Tibial nerve (tissue), 4 donors: ENCODE data around the gene NFX1. TPM values are rescaled to one million over a fixed set of nuclear protein-coding genes. Genes with fewer than 3 reads are reported as not detected.

Experiments used
- DNase-seq, 2 donors: peaks; one replicate each; pipeline ENCODE4 v3.0.0-alpha.2; 2019; ENCODE audit warnings: low spot score in 2 of 2
- H3K27ac ChIP-seq, 4 donors: fragments of 200-600 bp; sonication (generic) in 3 of 4; one replicate each; pipeline ENCODE4 v1.5.1; 2017 to 2019; ENCODE audit warnings: mild to moderate bottlenecking in 1 of 4
- H3K27me3 ChIP-seq, 2 donors: fragments of 200-600 bp; sonication (generic) in 1 of 2; one replicate each; pipeline versions ENCODE4 v1.5.1 to v1.6.0; 2017 to 2019
- H3K36me3 ChIP-seq, 3 donors: fragments of 200-600 bp; sonication (generic); one replicate each; pipeline ENCODE4 v1.5.1; 2018 to 2019
- H3K4me1 ChIP-seq, 4 donors: fragments of 200-600 bp; sonication (generic) in 3 of 4; one replicate each; pipeline ENCODE4 v1.5.1; 2017 to 2019
- H3K4me3 ChIP-seq, 4 donors: fragments of 200-600 bp; sonication (generic) in 3 of 4; one replicate each; pipeline ENCODE4 v1.5.1; 2017 to 2019; ENCODE audit warnings: mild to moderate bottlenecking in 1 of 4, moderate library complexity in 1 of 4
- H3K9me3 ChIP-seq, 4 donors: fragments of 200-600 bp; sonication (generic) in 3 of 4; one replicate each; pipeline ENCODE4 v1.5.1; 2017 to 2019
- CTCF ChIP-seq, 5 experiments: fragments of 200-600 bp in 3 of 5; fragments of 450-650 bp in 2 of 5; sonication (generic) in 3 of 5; IDR thresholded peaks; one replicate each; pipeline ENCODE4 v1.5.1; 2016 to 2019; ENCODE audit warnings: antibody characterized with exemption in 5 of 5, mild to moderate bottlenecking in 3 of 5, moderate library complexity in 2 of 5
- EP300 ChIP-seq, 2 donors: sonication (generic); formaldehyde crosslinking; IDR thresholded peaks; one replicate each; pipeline ENCODE4 v1.6.1; 2017; ENCODE audit warnings: antibody characterized with exemption in 2 of 2, mild to moderate bottlenecking in 1 of 2
- POLR2A ChIP-seq, 2 donors: fragments of 450-650 bp; IDR thresholded peaks; one replicate each; pipeline ENCODE4 v1.6.1; 2017; ENCODE audit warnings: antibody characterized with exemption in 2 of 2, mild to moderate bottlenecking in 2 of 2, moderate library complexity in 2 of 2
- WGBS, 2 donors: methylation state at CpG; one replicate each; pipeline ENCODE4 v1.1.5; 2018; 5-methylcytosine and 5-hydroxymethylcytosine counted together
- total RNA-seq, 4 donors: library from RNA; depleted of rRNA; stranded (reverse); fragments of >200 nt; gene quantifications; one replicate each; pipeline ENCODE4 v1.1.0, GENCODE V29; 2016

NFX1 gene
- total RNA-seq, 4 donors from 2014 or later, result 35.2 to 45.9 (median 40.5) TPM

GRCh38 chr9:33374634-33375237, 84.4 kb downstream of the NFX1 start:
- 61 to 62% methylated on average over 6 of the region's 6 CpGs for WGBS, 2 donors

GRCh38 chr9:33375238-33375840, 85.0 kb downstream of the NFX1 start:
- H3K4me3 ChIP-seq, result peak overlapping the region in 2 of 4 donors; percentile 14 to 23
- H3K27me3 ChIP-seq, result no peaks in the 10 kb centered on the region
- peak overlapping the region in 1 of 4 donors; percentile 3 for H3K27ac ChIP-seq
- 50 to 51% methylated on average over 15 of the region's 15 CpGs for WGBS, 2 donors
- no peak for DNase-seq
- H3K4me1 ChIP-seq, result peaks cover 0 to 7% (median 2%) of the 10 kb centered on the region in 4 donors
- TF ChIP-seq POLR2A (IDR thresholded peaks at IDR 0.05), result no peak
- no peak for TF ChIP-seq CTCF (IDR thresholded peaks at IDR 0.05)
- no peak for TF ChIP-seq EP300 (IDR thresholded peaks at IDR 0.05)
- peaks cover 0 to 33% (median 6%) of the 10 kb centered on the region in 3 donors for H3K36me3 ChIP-seq
- no peaks in the 10 kb centered on the region for H3K9me3 ChIP-seq

More at GRCh38 chr9:33374634-33375237, 84.4 kb downstream of the NFX1 start:
- no peaks in the 10 kb centered on the region for H3K27me3 ChIP-seq
- H3K4me3 ChIP-seq, result peak overlapping the region in 2 of 4 donors; percentile 14 to 23
- peaks cover 3 to 39% (median 6%) of the 10 kb centered on the region in 3 donors for H3K36me3 ChIP-seq
- peak overlapping the region in 1 of 4 donors; percentile 3 for H3K27ac ChIP-seq
- H3K4me1 ChIP-seq, result peaks cover 0 to 7% (median 2%) of the 10 kb centered on the region in 4 donors
- H3K9me3 ChIP-seq, result no peaks in the 10 kb centered on the region
- TF ChIP-seq POLR2A (IDR thresholded peaks at IDR 0.05) (no peak), EP300 (IDR thresholded peaks at IDR 0.05) (peak in 1 of 2 donors; percentile 22), CTCF (IDR thresholded peaks at IDR 0.05) (peak; percentile 78 to 87 (median 82))
- DNase-seq, result peak; percentile 67 to 87

- no peaks in the 10 kb centered on the region for H3K9me3 ChIP-seq
- no peak for DNase-seq
- WGBS, 2 donors, result 78 to 82% methylated on average over 7 of the region's 7 CpGs
- H3K27me3 ChIP-seq, result no peaks in the 10 kb centered on the region
- peaks cover 0 to 27% (median 1%) of the 10 kb centered on the region in 3 donors for H3K36me3 ChIP-seq
- TF ChIP-seq EP300 (IDR thresholded peaks at IDR 0.05) (no peak), CTCF (IDR thresholded peaks at IDR 0.05) (no peak), POLR2A (IDR thresholded peaks at IDR 0.05) (no peak)
- H3K4me1 ChIP-seq, result peaks cover 0 to 7% (median 2%) of the 10 kb centered on the region in 4 donors
- H3K27ac ChIP-seq, result no peak overlapping the region
- H3K4me3 ChIP-seq, result no peak overlapping the region
Observed at GRCh38 chr9:33375841-33376321, 85.6 kb downstream of the NFX1 start.

GRCh38 chr9:33377089-33377715, 86.9 kb downstream of the NFX1 start:
- Histone ChIP-seq H3K4me1 (peaks cover 0 to 7% (median 2%) of the 10 kb centered on the region in 4 donors), H3K9me3 (no peaks in the 10 kb centered on the region), H3K36me3 (peaks cover 0 to 14% (median 0%) of the 10 kb centered on the region in 3 donors), H3K27me3 (no peaks in the 10 kb centered on the region), H3K4me3 (no peak overlapping the region), H3K27ac (no peak overlapping the region)
- 91 to 92% methylated on average over 12 of the region's 12 CpGs for WGBS, 2 donors
- no peak for DNase-seq
- TF ChIP-seq CTCF (IDR thresholded peaks at IDR 0.05) (no peak), POLR2A (IDR thresholded peaks at IDR 0.05) (no peak), EP300 (IDR thresholded peaks at IDR 0.05) (no peak)
